HepG2 (cell line): Measurements from ENCODE around the gene NABP2. TPM values are rescaled to one million over a fixed set of nuclear protein-coding genes. Genes with fewer than 3 reads are reported as not detected.

Source experiments
- DMAP1 ChIP-seq: IDR thresholded peaks from 2 replicates; pipeline ENCODE4 v1.6.1; 2016
- ISL2 ChIP-seq: sonication (generic); formaldehyde crosslinking; IDR thresholded peaks from 2 replicates; pipeline ENCODE4 v1.5.0; 2020; ENCODE audit warnings: missing genetic modification reagents
- MIER2 ChIP-seq: IDR thresholded peaks from 2 replicates; pipeline ENCODE4 v1.6.1; 2016; ENCODE audit warnings: missing biosample characterization, missing genetic modification reagents
- MXI1 ChIP-seq: IDR thresholded peaks from 3 replicates; pipeline ENCODE4 v1.6.1; 2012; ENCODE audit warnings: low read depth, low read length, inconsistent platforms, borderline replicate concordance
- TARDBP ChIP-seq: sonication (generic); formaldehyde crosslinking; IDR thresholded peaks from 2 replicates; pipeline ENCODE4 v1.8.0; 2022; ENCODE audit warnings: mild to moderate bottlenecking, missing genetic modification reagents
- ZNF33B ChIP-seq: sonication (generic); formaldehyde crosslinking; IDR thresholded peaks from 2 replicates; pipeline ENCODE4 v1.5.1; 2020; ENCODE audit warnings: mild to moderate bottlenecking, missing genetic modification reagents
- ZNF34 ChIP-seq: sonication (generic); formaldehyde crosslinking; IDR thresholded peaks from 2 replicates; pipeline ENCODE4 v1.4.0; 2020; ENCODE audit warnings: mild to moderate bottlenecking, missing genetic modification reagents, borderline replicate concordance
- ZNF496 ChIP-seq: sonication (generic); formaldehyde crosslinking; IDR thresholded peaks from 2 replicates; pipeline ENCODE4 v1.8.1; 2023; ENCODE audit warnings: mild to moderate bottlenecking, moderate library complexity, missing genetic modification reagents; ENCODE audit not compliant: insufficient replicate concordance
- ZNF574 ChIP-seq: sonication (generic); formaldehyde crosslinking; IDR thresholded peaks from 2 replicates; pipeline ENCODE4 v1.4.0; 2020; ENCODE audit warnings: missing genetic modification reagents
- ZNF747 ChIP-seq: sonication (generic); formaldehyde crosslinking; IDR thresholded peaks from 2 replicates; pipeline ENCODE4 v1.8.1; 2023; ENCODE audit warnings: missing genetic modification reagents, mild to moderate bottlenecking, borderline replicate concordance
- polyA plus RNA-seq, 8 experiments: library from polyadenylated mRNA; depleted of rRNA in 3 of 8; stranded (reverse) in 7 of 8; unstranded in 1 of 8; fragments of >200 nt; fragmentation: Illumina TruSeq in 4 of 8; extraction: Trizol in 4 of 8; gene quantifications; 2 replicates each; pipeline versions ENCODE4 v1.2.1 to v1.2.3, GENCODE V29; 2011 to 2016; ENCODE audit warnings: low read depth in 4 of 8, missing spikeins in 1 of 8, mixed read lengths in 1 of 8; ENCODE audit not compliant: insufficient read depth in 1 of 8
- total RNA-seq, 5 experiments: library from RNA; depleted of rRNA; stranded (reverse); fragments of >200 nt; fragmentation: Illumina TruSeq; extraction: Trizol; gene quantifications; 2 replicates each; pipeline ENCODE4 v1.2.3, GENCODE V29; 2016; ENCODE audit warnings: low read depth in 1 of 5
- TF ChIP-seq, protein P1 (sequence below): sonication (generic); formaldehyde crosslinking; IDR thresholded peaks from 2 replicates; pipeline ENCODE4 v1.8.0; 2022; ENCODE audit warnings: missing genetic modification reagents, mild to moderate bottlenecking, moderate library complexity, borderline replicate concordance
- TF ChIP-seq, protein P2 (sequence below): sonication (generic); formaldehyde crosslinking; IDR thresholded peaks from 2 replicates; pipeline ENCODE4 v1.4.0; 2020; ENCODE audit warnings: missing genetic modification reagents
- TF ChIP-seq, protein P3 (sequence below): sonication (generic); formaldehyde crosslinking; IDR thresholded peaks from 2 replicates; pipeline ENCODE4 v1.4.0; 2020; ENCODE audit warnings: missing genetic modification reagents, borderline replicate concordance
- TF ChIP-seq, protein P4 (sequence below): sonication (generic); formaldehyde crosslinking; IDR thresholded peaks from 2 replicates; pipeline ENCODE4; 2020; ENCODE audit warnings: missing genetic modification reagents, mild to moderate bottlenecking, borderline replicate concordance

Gene NABP2
- total and polyA plus RNA-seq, 2 of the 13 experiments (the other 11 are each of a cell fraction or from before 2014, with no cell fraction given), result 33.2 to 35.5 TPM

GRCh38 chr12:56221757-56222530 is 2.2 kb upstream of the NABP2 start, which contains the start of gene RNF41 (continued):
- TF ChIP-seq, protein P1, sequence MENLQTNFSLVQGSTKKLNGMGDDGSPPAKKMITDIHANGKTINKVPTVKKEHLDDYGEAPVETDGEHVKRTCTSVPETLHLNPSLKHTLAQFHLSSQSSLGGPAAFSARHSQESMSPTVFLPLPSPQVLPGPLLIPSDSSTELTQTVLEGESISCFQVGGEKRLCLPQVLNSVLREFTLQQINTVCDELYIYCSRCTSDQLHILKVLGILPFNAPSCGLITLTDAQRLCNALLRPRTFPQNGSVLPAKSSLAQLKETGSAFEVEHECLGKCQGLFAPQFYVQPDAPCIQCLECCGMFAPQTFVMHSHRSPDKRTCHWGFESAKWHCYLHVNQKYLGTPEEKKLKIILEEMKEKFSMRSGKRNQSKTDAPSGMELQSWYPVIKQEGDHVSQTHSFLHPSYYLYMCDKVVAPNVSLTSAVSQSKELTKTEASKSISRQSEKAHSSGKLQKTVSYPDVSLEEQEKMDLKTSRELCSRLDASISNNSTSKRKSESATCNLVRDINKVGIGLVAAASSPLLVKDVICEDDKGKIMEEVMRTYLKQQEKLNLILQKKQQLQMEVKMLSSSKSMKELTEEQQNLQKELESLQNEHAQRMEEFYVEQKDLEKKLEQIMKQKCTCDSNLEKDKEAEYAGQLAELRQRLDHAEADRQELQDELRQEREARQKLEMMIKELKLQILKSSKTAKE (CRISPR knock-in tag), result no peak
- TF ChIP-seq ISL2 (CRISPR knock-in tag), result peak; percentile 70
- TF ChIP-seq ZNF33B, result peak; percentile 94; the same call in 1 of the 2 replicates
- TF ChIP-seq, protein P2, sequence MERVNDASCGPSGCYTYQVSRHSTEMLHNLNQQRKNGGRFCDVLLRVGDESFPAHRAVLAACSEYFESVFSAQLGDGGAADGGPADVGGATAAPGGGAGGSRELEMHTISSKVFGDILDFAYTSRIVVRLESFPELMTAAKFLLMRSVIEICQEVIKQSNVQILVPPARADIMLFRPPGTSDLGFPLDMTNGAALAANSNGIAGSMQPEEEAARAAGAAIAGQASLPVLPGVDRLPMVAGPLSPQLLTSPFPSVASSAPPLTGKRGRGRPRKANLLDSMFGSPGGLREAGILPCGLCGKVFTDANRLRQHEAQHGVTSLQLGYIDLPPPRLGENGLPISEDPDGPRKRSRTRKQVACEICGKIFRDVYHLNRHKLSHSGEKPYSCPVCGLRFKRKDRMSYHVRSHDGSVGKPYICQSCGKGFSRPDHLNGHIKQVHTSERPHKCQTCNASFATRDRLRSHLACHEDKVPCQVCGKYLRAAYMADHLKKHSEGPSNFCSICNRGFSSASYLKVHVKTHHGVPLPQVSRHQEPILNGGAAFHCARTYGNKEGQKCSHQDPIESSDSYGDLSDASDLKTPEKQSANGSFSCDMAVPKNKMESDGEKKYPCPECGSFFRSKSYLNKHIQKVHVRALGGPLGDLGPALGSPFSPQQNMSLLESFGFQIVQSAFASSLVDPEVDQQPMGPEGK (CRISPR knock-in tag), result no peak
- no peak for TF ChIP-seq ZNF34 (CRISPR knock-in tag)
- TF ChIP-seq ZNF747 (CRISPR knock-in tag), result 0 out of 2 replicates have a peak, but pooled peaks have one; percentile 27
- TF ChIP-seq DMAP1 (CRISPR knock-in tag), result peak; percentile 64
- TF ChIP-seq MXI1, result peak; percentile 18; the same call in 1 of the 3 replicates
- TF ChIP-seq, protein P3, sequence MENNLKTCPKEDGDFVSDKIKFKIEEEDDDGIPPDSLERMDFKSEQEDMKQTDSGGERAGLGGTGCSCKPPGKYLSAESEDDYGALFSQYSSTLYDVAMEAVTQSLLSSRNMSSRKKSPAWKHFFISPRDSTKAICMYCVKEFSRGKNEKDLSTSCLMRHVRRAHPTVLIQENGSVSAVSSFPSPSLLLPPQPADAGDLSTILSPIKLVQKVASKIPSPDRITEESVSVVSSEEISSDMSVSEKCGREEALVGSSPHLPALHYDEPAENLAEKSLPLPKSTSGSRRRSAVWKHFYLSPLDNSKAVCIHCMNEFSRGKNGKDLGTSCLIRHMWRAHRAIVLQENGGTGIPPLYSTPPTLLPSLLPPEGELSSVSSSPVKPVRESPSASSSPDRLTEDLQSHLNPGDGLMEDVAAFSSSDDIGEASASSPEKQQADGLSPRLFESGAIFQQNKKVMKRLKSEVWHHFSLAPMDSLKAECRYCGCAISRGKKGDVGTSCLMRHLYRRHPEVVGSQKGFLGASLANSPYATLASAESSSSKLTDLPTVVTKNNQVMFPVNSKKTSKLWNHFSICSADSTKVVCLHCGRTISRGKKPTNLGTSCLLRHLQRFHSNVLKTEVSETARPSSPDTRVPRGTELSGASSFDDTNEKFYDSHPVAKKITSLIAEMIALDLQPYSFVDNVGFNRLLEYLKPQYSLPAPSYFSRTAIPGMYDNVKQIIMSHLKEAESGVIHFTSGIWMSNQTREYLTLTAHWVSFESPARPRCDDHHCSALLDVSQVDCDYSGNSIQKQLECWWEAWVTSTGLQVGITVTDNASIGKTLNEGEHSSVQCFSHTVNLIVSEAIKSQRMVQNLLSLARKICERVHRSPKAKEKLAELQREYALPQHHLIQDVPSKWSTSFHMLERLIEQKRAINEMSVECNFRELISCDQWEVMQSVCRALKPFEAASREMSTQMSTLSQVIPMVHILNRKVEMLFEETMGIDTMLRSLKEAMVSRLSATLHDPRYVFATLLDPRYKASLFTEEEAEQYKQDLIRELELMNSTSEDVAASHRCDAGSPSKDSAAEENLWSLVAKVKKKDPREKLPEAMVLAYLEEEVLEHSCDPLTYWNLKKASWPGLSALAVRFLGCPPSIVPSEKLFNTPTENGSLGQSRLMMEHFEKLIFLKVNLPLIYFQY (CRISPR knock-in tag), result peak; percentile 72
- no peak for TF ChIP-seq ZNF496
- TF ChIP-seq TARDBP (CRISPR knock-in tag), result no peak
- peak; percentile 31; the same call in 1 of the 2 replicates for TF ChIP-seq MIER2
- TF ChIP-seq, protein P4, sequence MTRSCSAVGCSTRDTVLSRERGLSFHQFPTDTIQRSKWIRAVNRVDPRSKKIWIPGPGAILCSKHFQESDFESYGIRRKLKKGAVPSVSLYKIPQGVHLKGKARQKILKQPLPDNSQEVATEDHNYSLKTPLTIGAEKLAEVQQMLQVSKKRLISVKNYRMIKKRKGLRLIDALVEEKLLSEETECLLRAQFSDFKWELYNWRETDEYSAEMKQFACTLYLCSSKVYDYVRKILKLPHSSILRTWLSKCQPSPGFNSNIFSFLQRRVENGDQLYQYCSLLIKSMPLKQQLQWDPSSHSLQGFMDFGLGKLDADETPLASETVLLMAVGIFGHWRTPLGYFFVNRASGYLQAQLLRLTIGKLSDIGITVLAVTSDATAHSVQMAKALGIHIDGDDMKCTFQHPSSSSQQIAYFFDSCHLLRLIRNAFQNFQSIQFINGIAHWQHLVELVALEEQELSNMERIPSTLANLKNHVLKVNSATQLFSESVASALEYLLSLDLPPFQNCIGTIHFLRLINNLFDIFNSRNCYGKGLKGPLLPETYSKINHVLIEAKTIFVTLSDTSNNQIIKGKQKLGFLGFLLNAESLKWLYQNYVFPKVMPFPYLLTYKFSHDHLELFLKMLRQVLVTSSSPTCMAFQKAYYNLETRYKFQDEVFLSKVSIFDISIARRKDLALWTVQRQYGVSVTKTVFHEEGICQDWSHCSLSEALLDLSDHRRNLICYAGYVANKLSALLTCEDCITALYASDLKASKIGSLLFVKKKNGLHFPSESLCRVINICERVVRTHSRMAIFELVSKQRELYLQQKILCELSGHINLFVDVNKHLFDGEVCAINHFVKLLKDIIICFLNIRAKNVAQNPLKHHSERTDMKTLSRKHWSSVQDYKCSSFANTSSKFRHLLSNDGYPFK (CRISPR knock-in tag), result peak; percentile 80
- TF ChIP-seq ZNF574 (CRISPR knock-in tag), result peak; percentile 98
